Neural cell (in vitro differentiated cells): ENCODE results near the gene GTF2A1.

ENCODE experiments used
- CTCF ChIP-seq: fragments of 450-650 bp; IDR thresholded peaks from 2 replicates; pipeline ENCODE4 v1.5.1; 2014; ENCODE audit warnings: antibody characterized with exemption, mild to moderate bottlenecking, moderate library complexity; ENCODE audit not compliant: poor library complexity, severe bottlenecking
- EP300 ChIP-seq: fragments of 450-650 bp; conservative IDR thresholded peaks from 2 replicates; pipeline ENCODE4 v1.6.1; 2014; ENCODE audit warnings: antibody characterized with exemption, mild to moderate bottlenecking, moderate library complexity; ENCODE audit not compliant: poor library complexity, severe bottlenecking
- EZH2 ChIP-seq: fragments of 200-600, 300-800 bp; shearing (Covaris generic), sonication (generic); IDR thresholded peaks from 2 replicates; pipeline ENCODE4 v1.6.1; 2014; ENCODE audit warnings: antibody characterized with exemption, low read length, borderline replicate concordance, mild to moderate bottlenecking; ENCODE audit not compliant: insufficient read depth, poor library complexity, severe bottlenecking
- MXI1 ChIP-seq: fragments of 450-650 bp; conservative IDR thresholded peaks from 2 replicates; pipeline ENCODE4 v1.6.1; 2014; ENCODE audit warnings: antibody characterized with exemption, mild to moderate bottlenecking; ENCODE audit not compliant: poor library complexity, severe bottlenecking
- POLR2AphosphoS5 ChIP-seq: IDR thresholded peaks from 2 replicates; pipeline ENCODE4 v1.6.1; 2012
- REST ChIP-seq: IDR thresholded peaks from 2 replicates; pipeline ENCODE4 v1.6.1; 2012; ENCODE audit warnings: borderline replicate concordance
- SMC3 ChIP-seq: fragments of 450-650 bp; conservative IDR thresholded peaks from 2 replicates; pipeline ENCODE4 v1.6.1; 2014; ENCODE audit warnings: antibody characterized with exemption, mild to moderate bottlenecking, moderate library complexity; ENCODE audit not compliant: poor library complexity
- TAF1 ChIP-seq: IDR thresholded peaks from 2 replicates; pipeline ENCODE4 v1.6.1; 2012; ENCODE audit warnings: low read depth

DNA sequence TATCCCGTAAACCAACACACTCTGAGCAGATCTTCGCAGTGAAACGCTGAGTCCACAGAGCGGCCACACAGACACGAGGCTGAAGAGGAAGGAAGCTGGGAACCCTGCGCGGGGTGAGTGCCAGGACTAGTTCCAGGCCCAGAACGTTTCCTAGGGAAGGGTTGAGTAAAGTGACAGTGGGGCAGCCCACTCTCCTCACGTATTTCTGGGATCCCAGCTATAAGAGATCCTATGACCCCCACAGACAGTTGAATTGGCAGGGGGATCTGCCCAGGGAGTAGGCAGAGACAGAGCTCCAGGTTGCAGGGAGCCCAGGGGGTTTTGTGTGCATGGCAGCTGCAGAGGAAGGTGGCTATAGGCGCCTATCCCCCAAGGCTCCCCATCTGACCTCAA is 51.1 kb downstream of the GTF2A1 start:
- TF ChIP-seq CTCF, result no peak
- TF ChIP-seq REST, result no peak
- TF ChIP-seq POLR2AphosphoS5, result no peak
- TF ChIP-seq EZH2, result no peak
- no peak for TF ChIP-seq TAF1
- TF ChIP-seq EP300, result no peak
- no peak for TF ChIP-seq MXI1
- no peak for TF ChIP-seq SMC3
